ENCODE results near the gene CNTRL. TPM values are rescaled to one million over a fixed set of nuclear protein-coding genes. Genes with fewer than 3 reads are reported as not detected.

Gene CNTRL
- polyA plus RNA-seq, 1 donor = 43.6 TPM

DNA sequence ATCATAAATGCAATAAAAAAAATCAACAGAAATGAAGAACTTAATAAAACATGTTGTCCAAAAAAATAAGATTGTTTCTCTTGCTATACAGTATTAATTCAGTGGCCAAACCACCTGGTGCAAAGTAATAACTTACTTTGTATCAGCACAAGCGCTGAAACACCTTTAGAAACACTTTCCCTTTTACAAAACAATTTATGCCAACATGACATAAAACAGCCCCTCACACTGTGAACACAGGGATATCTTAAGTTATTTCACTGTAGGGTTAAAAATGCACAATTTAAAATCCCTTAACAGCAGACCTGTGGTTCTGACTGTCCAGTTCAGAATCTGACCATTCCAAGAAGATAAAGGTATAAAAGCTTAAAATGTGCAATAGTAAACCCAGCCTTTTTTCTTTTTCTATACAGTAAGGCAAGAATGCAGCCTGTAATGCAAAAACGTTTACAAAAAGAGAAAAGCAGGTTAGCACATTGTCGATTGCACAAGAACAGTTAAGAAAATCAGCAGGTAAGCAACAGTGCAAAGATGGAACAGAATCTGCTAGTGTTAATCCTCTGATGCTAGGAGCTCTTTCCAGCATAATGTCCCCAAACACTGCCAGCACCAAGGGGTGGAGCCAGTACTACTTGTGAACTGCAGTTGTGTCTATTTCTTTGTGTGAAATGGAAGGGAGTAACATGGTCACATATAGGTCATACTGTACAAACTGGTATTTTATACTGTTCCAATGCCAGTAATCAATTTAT lies 105.4 kb downstream of the CNTRL start:
- DNase-seq = no peak

GRCh38 chr9:121182101-121182836 lies 107.5 kb downstream of the CNTRL start:
- no peak for DNase-seq

DNA sequence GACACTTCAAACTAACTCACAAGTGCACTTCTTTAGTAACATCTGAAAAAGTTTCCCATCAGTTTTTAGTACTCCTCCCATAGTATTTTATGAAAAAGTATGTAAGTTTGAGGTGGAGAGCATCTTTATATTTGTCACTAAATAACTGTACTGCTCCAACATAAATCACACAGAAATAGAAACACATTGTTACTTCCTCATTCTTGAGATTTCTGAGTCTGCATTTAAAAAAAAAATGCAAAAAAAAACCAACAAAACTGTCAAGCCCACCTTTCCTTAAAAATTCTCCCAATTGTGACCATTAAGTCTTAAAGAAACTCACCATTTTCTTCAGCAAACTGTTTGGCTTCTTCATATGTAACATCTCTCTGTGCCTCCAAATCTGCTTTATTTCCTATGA lies 108.2 kb downstream of the CNTRL start:
- no peak for DNase-seq

DNA sequence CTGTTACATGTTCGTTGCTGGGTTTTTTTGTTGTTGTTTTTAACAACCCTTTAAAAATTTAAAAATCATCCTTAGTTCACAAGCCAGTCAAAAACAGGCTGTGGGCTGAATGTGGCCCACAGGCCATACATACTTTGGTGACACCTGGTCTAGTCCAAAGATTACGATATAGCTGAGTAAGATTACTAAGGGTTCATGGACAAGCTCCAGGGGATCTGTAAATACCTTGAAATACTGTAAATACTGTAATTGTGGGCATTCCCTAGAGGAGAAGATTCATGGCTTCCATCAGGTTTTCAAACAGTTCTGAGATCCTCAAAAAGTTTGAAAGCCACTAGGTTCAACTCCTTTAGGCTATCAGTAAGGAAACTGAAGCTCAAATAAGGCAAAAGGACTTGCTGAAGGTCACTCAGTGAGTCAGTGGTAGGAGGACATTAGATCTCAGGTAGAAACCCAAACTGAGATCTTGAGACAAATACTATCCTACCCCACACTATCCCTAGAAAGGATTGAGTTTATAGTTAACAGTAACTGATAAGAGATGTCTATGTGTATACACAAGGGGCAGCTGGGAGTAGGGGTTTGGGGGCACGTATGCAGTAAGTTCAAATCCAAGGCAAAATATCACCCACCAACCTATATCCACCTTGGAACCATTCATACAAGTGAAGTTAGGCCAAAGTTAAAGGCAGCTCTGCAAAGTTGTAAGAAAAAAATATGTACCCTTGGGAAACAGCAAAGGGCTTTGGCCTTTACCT lies 109.1 kb downstream of the CNTRL start:
- DNase-seq = no peak

- no peak for DNase-seq
Measured at GRCh38 chr9:121184463-121184862, 109.7 kb downstream of the CNTRL start.

DNA sequence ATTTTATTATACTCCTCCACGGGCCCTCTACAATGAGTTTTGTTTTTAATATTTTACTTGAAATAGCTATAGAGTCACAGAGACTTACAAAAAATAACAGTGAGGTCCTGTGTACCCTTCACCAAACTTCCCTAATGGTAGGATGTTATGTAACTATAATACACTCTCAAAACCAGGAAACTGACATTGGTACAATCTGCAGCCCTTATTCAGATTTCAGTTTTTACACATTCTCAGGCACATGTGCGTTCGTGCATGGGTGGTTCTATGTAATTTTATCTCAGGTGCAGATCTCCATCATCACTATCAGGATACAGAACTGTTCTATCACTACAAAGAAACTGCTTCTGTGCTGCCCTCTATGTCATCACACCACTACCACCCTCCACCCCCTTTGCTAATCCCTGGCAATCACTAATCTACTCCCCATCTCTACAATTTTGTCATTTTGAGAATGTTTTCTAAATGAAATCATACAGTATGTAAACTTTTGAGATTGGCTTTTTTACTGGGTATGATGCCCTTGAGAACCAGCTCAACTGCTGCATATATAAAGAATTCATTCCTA lies 110.5 kb downstream of the CNTRL start:
- DNase-seq = no peak

- DNase-seq = no peak
Measured at GRCh38 chr9:121185774-121186403, 111.1 kb downstream of the CNTRL start.

DNA sequence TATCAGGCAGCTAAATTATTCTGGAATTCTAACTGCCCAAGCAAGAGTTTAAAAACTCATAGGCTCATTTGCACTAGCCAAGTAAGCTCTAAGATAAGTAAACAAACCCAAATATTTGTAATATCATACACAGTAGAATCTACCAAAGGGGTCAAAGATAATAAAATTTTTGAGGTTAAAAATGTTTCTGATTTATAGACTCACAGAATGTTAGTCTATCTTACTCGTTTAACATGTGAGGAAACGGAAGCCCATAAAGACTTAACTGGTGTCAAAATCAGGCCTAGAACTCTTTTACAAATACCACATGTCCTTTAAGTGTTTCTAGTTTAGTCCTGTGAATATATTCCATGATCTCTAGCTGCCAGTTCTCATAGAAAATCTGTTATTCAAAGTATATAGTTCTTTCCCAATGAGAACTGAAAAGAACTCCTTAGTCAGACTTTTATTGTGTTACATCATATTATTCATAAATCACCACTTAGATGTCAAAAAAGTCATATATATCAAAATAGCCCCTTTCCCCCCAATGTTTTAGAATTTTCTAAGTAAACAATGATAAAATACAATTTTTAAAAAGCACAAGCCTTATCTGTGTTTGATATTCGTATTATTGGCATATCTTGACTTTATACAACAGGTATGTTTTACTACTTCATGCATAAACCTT lies 113.0 kb downstream of the CNTRL start:
- no peak for DNase-seq

GRCh38 chr9:121189006-121189405 lies 114.3 kb downstream of the CNTRL start:
- DNase-seq = no peak

GRCh38 chr9:121189660-121190059 lies 114.9 kb downstream of the CNTRL start:
- DNase-seq = no peak

- no peak for DNase-seq
Measured at GRCh38 chr9:121191235-121191634, 116.5 kb downstream of the CNTRL start.

DNA sequence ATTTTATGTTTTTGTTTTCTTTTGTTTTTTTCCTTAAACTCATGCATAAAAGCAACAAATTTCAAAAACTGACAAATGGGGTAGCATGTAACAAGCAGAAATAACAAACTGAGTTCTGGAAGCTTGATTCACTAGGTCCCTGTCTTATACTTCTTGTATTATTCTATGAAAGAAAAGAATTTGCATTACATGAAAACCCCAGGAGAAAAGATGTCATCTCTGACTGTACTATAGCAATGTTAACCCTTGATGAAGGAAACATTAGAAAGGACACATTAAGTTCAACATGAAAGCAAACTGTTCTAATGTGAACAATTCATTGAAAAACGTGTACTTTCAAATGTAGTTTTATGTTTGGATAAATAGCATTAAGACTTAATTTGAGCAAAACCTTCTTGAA lies 117.8 kb downstream of the CNTRL start:
- DNase-seq = no peak

DNA sequence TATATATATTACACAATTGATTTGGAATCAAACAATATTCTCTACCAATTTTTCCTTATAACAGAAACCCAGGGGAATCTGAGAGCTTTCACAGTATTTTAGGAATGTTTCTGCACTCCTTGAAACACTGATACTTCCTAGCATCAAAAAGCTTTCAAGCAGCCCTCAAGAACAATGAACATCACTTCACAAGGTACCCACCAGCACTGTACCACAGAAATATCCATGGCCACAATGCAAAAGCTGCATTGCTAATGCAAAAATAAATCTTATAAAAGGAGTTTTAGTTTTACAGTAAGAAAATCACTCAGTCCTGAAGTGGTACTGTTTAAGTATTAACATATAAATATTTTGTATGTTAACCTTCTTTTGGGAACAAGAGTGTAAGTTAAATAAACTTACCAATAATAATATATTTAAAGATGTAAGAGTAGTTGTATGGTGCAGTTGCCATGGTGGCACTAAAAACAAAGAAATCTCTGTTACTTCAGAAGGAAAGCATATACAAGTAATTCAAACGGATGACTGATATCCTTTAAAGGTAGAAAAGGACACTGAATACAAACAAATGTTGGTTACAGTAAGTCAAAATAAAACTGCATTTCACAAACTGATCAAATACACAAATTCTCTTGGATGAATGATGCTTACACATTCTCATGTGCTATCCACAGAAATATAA lies 118.3 kb downstream of the CNTRL start:
- DNase-seq = no peak

GRCh38 chr9:121194730-121195129 lies 120.0 kb downstream of the CNTRL start:
- no peak for DNase-seq

GRCh38 chr9:121196389-121196788 lies 121.6 kb downstream of the CNTRL start:
- DNase-seq = no peak

- no peak for DNase-seq
Measured at GRCh38 chr9:121197132-121197531, 122.4 kb downstream of the CNTRL start.

- no peak for DNase-seq
Measured at GRCh38 chr9:121198512-121199042, 123.8 kb downstream of the CNTRL start.

DNA sequence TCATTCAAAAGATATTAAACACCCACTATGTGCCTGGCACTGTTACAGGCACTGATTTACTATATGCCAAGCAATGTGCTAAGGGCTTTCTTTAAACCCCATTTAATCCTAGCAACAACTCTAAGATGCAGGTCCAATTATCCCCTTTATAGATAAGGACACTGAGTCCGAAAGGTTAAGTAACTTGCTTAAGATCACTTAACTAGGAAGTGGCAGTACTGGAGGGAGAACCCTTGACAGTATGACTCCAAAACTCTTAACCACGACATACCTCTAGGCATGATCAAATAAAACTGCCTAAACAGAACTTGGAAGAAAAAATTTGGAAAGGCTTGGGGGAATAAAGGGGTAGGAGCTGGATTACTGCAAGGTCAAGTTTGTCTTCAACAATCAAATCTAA lies 125.2 kb downstream of the CNTRL start:
- DNase-seq = no peak

DNA sequence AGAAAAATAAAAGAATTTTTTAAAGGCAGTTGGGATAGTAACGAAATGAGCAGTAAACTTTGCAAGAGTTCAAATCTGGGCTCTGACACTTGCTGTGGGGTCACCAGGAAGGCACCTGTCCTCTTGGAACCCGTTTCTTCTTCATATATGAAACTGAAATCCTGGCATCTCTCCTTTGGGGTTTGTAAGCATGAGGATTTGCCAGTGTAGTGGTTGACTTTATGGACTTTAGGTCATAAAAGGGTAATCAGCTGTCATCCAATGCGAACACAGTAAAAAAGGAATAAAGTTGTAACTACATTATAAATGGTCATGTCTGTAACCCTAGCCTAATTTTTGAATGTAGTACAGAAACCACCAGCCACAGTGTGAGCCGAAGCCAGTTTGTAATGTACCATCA lies 125.6 kb downstream of the CNTRL start:
- no peak for DNase-seq

DNA sequence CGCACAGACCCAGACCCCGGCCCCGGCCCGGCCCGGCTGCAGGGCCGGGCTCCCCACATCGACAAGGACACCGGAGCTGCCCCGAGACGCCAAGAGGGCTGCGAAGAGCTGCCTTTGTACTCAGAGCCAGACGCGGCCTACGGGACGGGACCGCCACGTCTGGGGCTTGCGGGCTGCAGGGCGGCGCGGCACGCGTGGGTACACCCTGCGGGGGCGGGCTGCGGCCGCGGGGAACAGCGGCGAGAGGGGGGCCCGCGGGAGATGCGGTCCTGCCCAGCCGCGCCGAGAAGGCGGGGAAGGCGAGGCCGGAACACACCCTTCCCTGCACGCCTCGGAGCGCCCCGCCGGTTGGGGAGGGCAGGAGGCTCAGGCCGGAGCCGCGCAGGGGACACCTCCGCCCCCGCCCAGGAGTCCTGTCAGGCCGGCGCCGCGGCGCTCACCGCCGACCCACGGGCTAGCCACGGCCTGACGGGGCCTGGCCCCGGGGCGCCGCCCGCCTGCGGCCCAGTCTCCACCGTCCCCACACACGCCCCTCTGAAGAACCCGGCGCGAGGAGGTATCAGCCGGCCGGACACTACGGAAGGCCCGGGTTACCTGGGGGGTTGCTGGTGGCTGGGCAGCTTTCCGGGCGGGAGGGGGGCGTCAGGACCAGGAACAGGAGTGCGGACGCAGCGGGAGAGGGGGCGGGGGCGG lies 126.4 kb downstream of the CNTRL start:
- no peak for DNase-seq
